ENCODE data around the gene PANX2. TPM values are rescaled to one million over a fixed set of nuclear protein-coding genes. Genes with fewer than 3 reads are reported as not detected.

Gene PANX2
- total RNA-seq, 1 donor from 2014 or later = 0.88 TPM

DNA sequence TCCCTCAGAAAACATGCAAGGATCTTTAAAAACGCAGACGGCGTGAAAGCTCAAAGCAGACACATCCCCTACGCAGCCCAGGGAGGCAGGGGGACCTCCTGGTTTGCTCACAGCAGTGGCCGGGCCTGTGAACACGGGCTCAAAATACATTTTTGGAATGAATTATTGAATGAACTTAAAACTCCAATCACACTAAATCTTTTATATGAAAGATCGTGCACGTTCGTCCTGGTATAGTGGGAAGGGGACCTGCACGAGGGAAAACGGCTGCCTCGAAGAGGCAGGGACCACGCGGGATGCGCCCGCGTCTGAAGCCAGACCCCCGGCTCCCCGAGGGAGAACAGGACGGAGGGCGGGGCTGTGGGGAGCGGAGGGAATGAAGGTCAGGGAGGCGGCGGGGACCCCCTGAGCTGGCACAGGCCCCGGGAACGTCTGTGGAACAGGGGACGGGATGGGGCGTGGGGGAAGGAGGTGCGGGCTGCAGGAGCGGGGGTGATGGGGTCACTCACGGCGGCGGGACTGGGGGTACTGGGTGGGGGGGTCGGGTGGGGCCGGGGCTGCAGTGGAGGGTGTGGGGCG lies 1.3 kb upstream of the PANX2 start:
- DNase-seq (ENCODE audit: low spot score) = no peak
- H3K27me3 Mint-ChIP-seq (ENCODE audit: insufficient read depth, low read depth) = peaks cover 29% of the 10 kb centered on the region
- H3K4me1 ChIP-seq = no peaks in the 10 kb centered on the region
- H4K20me1 ChIP-seq (ENCODE audit: low read depth) = no peaks in the 10 kb centered on the region
- H3K4me3 ChIP-seq = peak overlapping the region; percentile 63
- H3K27ac ChIP-seq = no peak overlapping the region
- H3K27ac Mint-ChIP-seq = no peak overlapping the region
- peaks cover 52% of the 10 kb centered on the region for H3K27me3 ChIP-seq
- H3K9me3 ChIP-seq (ENCODE audit: low read depth) = no peaks in the 10 kb centered on the region
- peaks cover 8% of the 10 kb centered on the region for H3K4me1 Mint-ChIP-seq
- peaks cover 13% of the 10 kb centered on the region for H3F3A ChIP-seq (ENCODE audit: low read depth)
- no peak overlapping the region for H3K9ac ChIP-seq
- H2AFZ ChIP-seq (replicated peaks) = no peak overlapping the region
- no peaks in the 10 kb centered on the region for H3K36me3 Mint-ChIP-seq
- no peaks in the 10 kb centered on the region for H3K79me2 ChIP-seq (ENCODE audit: low read depth)
- peak; percentile 84 for TF ChIP-seq EZH2 (IDR thresholded peaks at IDR 0.05)
- peak; percentile 80 for TF ChIP-seq EZH2phosphoT487 (IDR thresholded peaks at IDR 0.05)
- TF ChIP-seq CTCF (IDR thresholded peaks at IDR 0.05) = no peak
- H3K9me3 Mint-ChIP-seq = no peaks in the 10 kb centered on the region
- H3K4me3 Mint-ChIP-seq = peak overlapping the region; percentile 85
- no peaks in the 10 kb centered on the region for H3K36me3 ChIP-seq
- peak overlapping the region; percentile 81 for H3K4me2 ChIP-seq

- TF ChIP-seq EZH2 (IDR thresholded peaks at IDR 0.05) (no peak), EZH2phosphoT487 (IDR thresholded peaks at IDR 0.05) (peak; percentile 36), CTCF (IDR thresholded peaks at IDR 0.05) (peak; percentile 18)
Measured at GRCh38 chr22:50169774-50170341, 673 bp upstream of the PANX2 start.

GRCh38 chr22:50171319-50171964 lies 911 bp downstream of the PANX2 start:
- no peaks in the 10 kb centered on the region for H3K79me2 ChIP-seq (ENCODE audit: low read depth)
- H3K4me1 Mint-ChIP-seq = peaks cover 14% of the 10 kb centered on the region
- TF ChIP-seq EZH2 (IDR thresholded peaks at IDR 0.05) = peak; percentile 5
- TF ChIP-seq CTCF (IDR thresholded peaks at IDR 0.05) = no peak
- H2AFZ ChIP-seq (replicated peaks) = peak overlapping the region; percentile 89
- H3K9ac ChIP-seq = no peak overlapping the region
- no peaks in the 10 kb centered on the region for H3K9me3 Mint-ChIP-seq
- peaks cover 13% of the 10 kb centered on the region for H3F3A ChIP-seq (ENCODE audit: low read depth)
- H3K4me3 Mint-ChIP-seq = peak overlapping the region; percentile 86
- no peaks in the 10 kb centered on the region for H3K9me3 ChIP-seq (ENCODE audit: low read depth)
- peaks cover 52% of the 10 kb centered on the region for H3K27me3 ChIP-seq
- H3K4me1 ChIP-seq = no peaks in the 10 kb centered on the region
- no peak overlapping the region for H3K27ac Mint-ChIP-seq
- H3K36me3 Mint-ChIP-seq = no peaks in the 10 kb centered on the region
- peak overlapping the region; percentile 56 for H3K4me3 ChIP-seq
- no peak for DNase-seq (ENCODE audit: low spot score)
- H3K27me3 Mint-ChIP-seq (ENCODE audit: insufficient read depth, low read depth) = peaks cover 24% of the 10 kb centered on the region
- no peaks in the 10 kb centered on the region for H4K20me1 ChIP-seq (ENCODE audit: low read depth)
- H3K27ac ChIP-seq = no peak overlapping the region
- no peaks in the 10 kb centered on the region for H3K36me3 ChIP-seq
- peak overlapping the region; percentile 83 for H3K4me2 ChIP-seq

More at GRCh38 chr22:50169774-50170341, 673 bp upstream of the PANX2 start:
- peak; percentile 58 for DNase-seq (ENCODE audit: low spot score)
- Histone ChIP-seq H3K79me2 (ENCODE audit: low read depth) (no peaks in the 10 kb centered on the region), H2AFZ (replicated peaks) (no peak overlapping the region), H3K36me3 (no peaks in the 10 kb centered on the region), H3K9ac (no peak overlapping the region), H3K27me3 (peaks cover 52% of the 10 kb centered on the region), H3K9me3 (ENCODE audit: low read depth) (no peaks in the 10 kb centered on the region), H3K4me1 (no peaks in the 10 kb centered on the region), H3F3A (ENCODE audit: low read depth) (peaks cover 13% of the 10 kb centered on the region), H4K20me1 (ENCODE audit: low read depth) (no peaks in the 10 kb centered on the region), H3K4me2 (peak overlapping the region; percentile 81), H3K4me3 (peak overlapping the region; percentile 63), H3K27ac (no peak overlapping the region)
- H3K27me3 Mint-ChIP-seq (ENCODE audit: insufficient read depth, low read depth) = peaks cover 28% of the 10 kb centered on the region
- no peaks in the 10 kb centered on the region for H3K9me3 Mint-ChIP-seq
- H3K27ac Mint-ChIP-seq = no peak overlapping the region
- H3K4me3 Mint-ChIP-seq = peak overlapping the region; percentile 68
- H3K36me3 Mint-ChIP-seq = no peaks in the 10 kb centered on the region
- H3K4me1 Mint-ChIP-seq = peaks cover 8% of the 10 kb centered on the region

Measured in neural progenitor cell (in vitro differentiated cells).